Body of pancreas (tissue), 4 donors: ENCODE measurements around the gene CACNA1S. TPM values are rescaled to one million over a fixed set of nuclear protein-coding genes. Genes with fewer than 3 reads are reported as not detected.

ENCODE experiments used
- ATAC-seq: fragments of 150-250 bp; one replicate; pipeline ENCODE4 v1.9.1; 2016
- DNase-seq, 4 donors: peaks; one replicate each; pipeline ENCODE4 v3.0.0-alpha.2; 2019
- H3K27ac ChIP-seq, 4 donors: fragments of 200-600 bp; sonication (generic); 1 replicate in 3 of 4; 2 replicates in 1 of 4; pipeline versions ENCODE4 v1.5.1 to v1.6.1; 2016 to 2019; ENCODE audit warnings: mild to moderate bottlenecking in 1 of 4, mixed read lengths in 1 of 4, moderate library complexity in 1 of 4
- H3K27me3 ChIP-seq, 2 donors: fragments of 200-600 bp; sonication (generic); one replicate each; pipeline ENCODE4 v1.6.0; 2016; ENCODE audit warnings: mild to moderate bottlenecking in 1 of 2
- H3K36me3 ChIP-seq, 2 donors: fragments of 200-600 bp; sonication (generic); replicated peaks in 1 of 2; 2 replicates each; pipeline ENCODE4 v1.5.1; 2016; ENCODE audit warnings: low read depth in 2 of 2; ENCODE audit not compliant: insufficient read depth in 1 of 2
- H3K4me1 ChIP-seq: fragments of 200-600 bp; sonication (generic); one replicate; pipeline ENCODE4 v1.6.0; 2016
- H3K4me3 ChIP-seq, 2 donors: fragments of 200-600 bp; sonication (generic); 1 replicate in 1 of 2; 2 replicates in 1 of 2; pipeline ENCODE4 v1.5.1; 2016 to 2019
- H3K9me3 ChIP-seq, 3 donors: fragments of 200-600 bp; sonication (generic); 1 replicate in 2 of 3; 2 replicates in 1 of 3; pipeline ENCODE4 v1.5.1; 2016
- POLR2A ChIP-seq, 3 donors: fragments of 450-650 bp; IDR thresholded peaks; one replicate each; pipeline ENCODE4 v1.6.1; 2016; ENCODE audit warnings: antibody characterized with exemption in 3 of 3, mild to moderate bottlenecking in 2 of 3
- WGBS, 2 donors: methylation state at CpG; one replicate each; pipeline ENCODE4 v1.1.5; 2017; 5-methylcytosine and 5-hydroxymethylcytosine counted together
- intact Hi-C: fragments of 100-400 bp; cut with DNase I; formaldehyde crosslinking; loops from one replicate; pipeline ENCODE4 v1.15.1; 2023
- total RNA-seq, 2 donors: library from RNA; depleted of rRNA; stranded (reverse); fragments of >200 nt; gene quantifications; one replicate each; pipeline ENCODE4 v1.1.0, GENCODE V29; 2016
- TF ChIP-seq, protein P1 (sequence below), 7 experiments: fragments of 450-650 bp in 4 of 7; fragments of 200-600 bp in 3 of 7; sonication (generic) in 3 of 7; IDR thresholded peaks; one replicate each; pipeline ENCODE4 v1.5.1; 2016 to 2019; ENCODE audit warnings: antibody characterized with exemption in 7 of 7

Gene CACNA1S
- total RNA-seq, 2 donors from 2014 or later, result under 0.01 TPM; not detected in 1

DNA sequence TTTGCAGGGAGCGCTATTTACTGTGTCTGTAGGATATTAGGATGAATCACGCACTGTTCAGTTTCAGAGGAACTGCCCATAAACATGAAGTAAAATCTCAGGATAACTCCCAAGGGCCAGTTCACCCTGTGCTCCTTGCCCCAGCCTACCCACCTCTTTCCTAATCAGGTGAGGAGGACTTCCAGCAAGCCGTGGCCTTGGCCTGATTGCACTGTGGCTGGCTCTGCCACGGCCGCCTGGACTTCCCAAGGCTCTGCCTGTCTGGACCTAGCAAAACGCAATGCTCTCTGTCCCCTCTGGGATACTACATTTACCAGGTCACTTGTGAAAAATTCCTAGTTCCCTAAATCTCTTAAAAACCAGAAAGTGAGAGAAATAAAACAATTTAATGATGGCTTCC, 22.2 kb upstream of the CACNA1S start:
- TF ChIP-seq, protein P1, sequence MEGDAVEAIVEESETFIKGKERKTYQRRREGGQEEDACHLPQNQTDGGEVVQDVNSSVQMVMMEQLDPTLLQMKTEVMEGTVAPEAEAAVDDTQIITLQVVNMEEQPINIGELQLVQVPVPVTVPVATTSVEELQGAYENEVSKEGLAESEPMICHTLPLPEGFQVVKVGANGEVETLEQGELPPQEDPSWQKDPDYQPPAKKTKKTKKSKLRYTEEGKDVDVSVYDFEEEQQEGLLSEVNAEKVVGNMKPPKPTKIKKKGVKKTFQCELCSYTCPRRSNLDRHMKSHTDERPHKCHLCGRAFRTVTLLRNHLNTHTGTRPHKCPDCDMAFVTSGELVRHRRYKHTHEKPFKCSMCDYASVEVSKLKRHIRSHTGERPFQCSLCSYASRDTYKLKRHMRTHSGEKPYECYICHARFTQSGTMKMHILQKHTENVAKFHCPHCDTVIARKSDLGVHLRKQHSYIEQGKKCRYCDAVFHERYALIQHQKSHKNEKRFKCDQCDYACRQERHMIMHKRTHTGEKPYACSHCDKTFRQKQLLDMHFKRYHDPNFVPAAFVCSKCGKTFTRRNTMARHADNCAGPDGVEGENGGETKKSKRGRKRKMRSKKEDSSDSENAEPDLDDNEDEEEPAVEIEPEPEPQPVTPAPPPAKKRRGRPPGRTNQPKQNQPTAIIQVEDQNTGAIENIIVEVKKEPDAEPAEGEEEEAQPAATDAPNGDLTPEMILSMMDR (IDR thresholded peaks at IDR 0.05), result no peak
- TF ChIP-seq POLR2A (IDR thresholded peaks at IDR 0.05), result no peak
- H3K27ac ChIP-seq, result peak overlapping the region in 1 of 4 donors; percentile 18
- ATAC-seq (peak; percentile 51), DNase-seq (peak in 2 of 4 donors; percentile 46 to 54)
- H3K4me1 ChIP-seq, result peaks cover 43% of the 10 kb centered on the region
- 39 to 53% methylated on average over 6 of the region's 6 CpGs for WGBS, 2 donors
- no peak overlapping the region for H3K4me3 ChIP-seq
- no peaks in the 10 kb centered on the region for H3K27me3 ChIP-seq
- peaks cover 0 to 2% of the 10 kb centered on the region in 2 donors for H3K36me3 ChIP-seq
- no peaks in the 10 kb centered on the region for H3K9me3 ChIP-seq
- intact Hi-C loops, result no loop called here

DNA sequence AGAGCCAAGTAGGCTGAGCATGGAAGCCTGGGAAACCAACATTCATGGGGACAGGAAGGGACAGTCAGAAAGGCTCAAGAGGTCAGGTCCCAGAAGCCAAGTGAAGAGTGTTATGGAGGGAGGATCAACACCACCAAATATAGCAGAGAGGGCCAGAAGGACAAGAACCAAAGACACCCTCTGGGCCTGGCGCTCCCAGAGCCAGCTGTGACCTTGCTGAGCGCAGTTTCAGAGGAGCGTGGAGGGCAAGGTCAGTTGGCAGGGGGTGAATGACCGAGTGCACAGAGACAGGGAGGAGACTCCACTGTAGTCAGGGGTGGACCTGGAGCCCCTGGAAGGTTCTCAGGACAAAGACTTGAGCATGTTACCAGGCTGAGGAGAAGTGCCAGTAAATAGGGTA, 19.2 kb upstream of the CACNA1S start:
- Histone ChIP-seq H3K27me3 (no peaks in the 10 kb centered on the region), H3K4me3 (no peak overlapping the region), H3K36me3 (peaks cover 0 to 2% of the 10 kb centered on the region in 2 donors), H3K27ac (no peak overlapping the region), H3K9me3 (no peaks in the 10 kb centered on the region), H3K4me1 (peaks cover 39% of the 10 kb centered on the region)
- ATAC-seq (no peak), DNase-seq (no peak)
- TF ChIP-seq POLR2A (IDR thresholded peaks at IDR 0.05), result no peak
- TF ChIP-seq, protein P1 (IDR thresholded peaks at IDR 0.05), result no peak
- WGBS, 2 donors, result 34 to 46% methylated on average over 4 of the region's 4 CpGs
- intact Hi-C loops, result no loop called here

GRCh38 chr1:201128962-201129361, 16.7 kb upstream of the CACNA1S start:
- DNase-seq (no peak), ATAC-seq (no peak)
- intact Hi-C loops, result no loop called here
- Histone ChIP-seq H3K9me3 (no peaks in the 10 kb centered on the region), H3K36me3 (no peaks in the 10 kb centered on the region), H3K27ac (no peak overlapping the region), H3K27me3 (no peaks in the 10 kb centered on the region), H3K4me1 (peaks cover 53% of the 10 kb centered on the region), H3K4me3 (no peak overlapping the region)
- 91 to 95% methylated on average over 13 of the region's 13 CpGs for WGBS, 2 donors
- TF ChIP-seq POLR2A (IDR thresholded peaks at IDR 0.05), result no peak
- TF ChIP-seq, protein P1 (IDR thresholded peaks at IDR 0.05), result no peak

- H3K27me3 ChIP-seq, result no peaks in the 10 kb centered on the region
- H3K4me1 ChIP-seq, result peaks cover 55% of the 10 kb centered on the region
- intact Hi-C loops, result no loop called here
- no peak overlapping the region for H3K4me3 ChIP-seq
- ATAC-seq, result no peak
- H3K36me3 ChIP-seq, result no peaks in the 10 kb centered on the region
- WGBS, 2 donors, result 54 to 57% methylated on average over 9 of the region's 9 CpGs
- no peaks in the 10 kb centered on the region for H3K9me3 ChIP-seq
- DNase-seq, result no peak
- peak overlapping the region; percentile 74 to 93 (median 84) for H3K27ac ChIP-seq
- no peak for TF ChIP-seq POLR2A (IDR thresholded peaks at IDR 0.05)
- TF ChIP-seq, protein P1 (IDR thresholded peaks at IDR 0.05), result no peak
These were observed 16.2 kb upstream of the CACNA1S start for GRCh38 chr1:201128476-201128875.

GRCh38 chr1:201127755-201128455, 15.7 kb upstream of the CACNA1S start:
- TF ChIP-seq, protein P1 (IDR thresholded peaks at IDR 0.05), result no peak
- TF ChIP-seq POLR2A (IDR thresholded peaks at IDR 0.05), result no peak
- DNase-seq (peak; percentile 22 to 58 (median 46)), ATAC-seq (no peak)
- WGBS, 2 donors, result 67 to 74% methylated on average over 12 to 17 of the region's 17 CpGs
- no peaks in the 10 kb centered on the region for H3K9me3 ChIP-seq
- H3K27me3 ChIP-seq, result no peaks in the 10 kb centered on the region
- no peak overlapping the region for H3K4me3 ChIP-seq
- H3K36me3 ChIP-seq, result no peaks in the 10 kb centered on the region
- intact Hi-C loops, result no loop called here
- H3K27ac ChIP-seq, result peak overlapping the region; percentile 74 to 93 (median 84)
- H3K4me1 ChIP-seq, result peaks cover 55% of the 10 kb centered on the region
